GM23338 (cell line): ENCODE data around the gene SLIRP. TPM values are rescaled to one million over a fixed set of nuclear protein-coding genes. Genes with fewer than 3 reads are reported as not detected.

ENCODE experiments used
- ATAC-seq: fragments of 200-7000 bp; cut with Tn5 transposase; 3 replicates; pipeline ENCODE4 v1.9.1; 2020
- DNase-seq: peaks from one replicate; pipeline ENCODE4 v3.0.0-alpha.2; 2015; ENCODE audit warnings: low spot score
- H2AFZ ChIP-seq: fragments of 200-600 bp; sonication (generic); 2 replicates; pipeline ENCODE4 v1.8.0; 2016; ENCODE audit warnings: antibody characterized with exemption, mild to moderate bottlenecking, moderate library complexity
- H3F3A ChIP-seq: fragments of 200-600 bp; sonication (generic); replicated peaks from 2 replicates; pipeline ENCODE4 v1.8.0; 2017; ENCODE audit warnings: antibody characterized with exemption, mixed run types, low read depth
- H3K27ac ChIP-seq: fragments of 200-600 bp; sonication (generic); 2 replicates; pipeline ENCODE4 v1.6.1; 2016; ENCODE audit warnings: low read depth
- H3K27me3 ChIP-seq: fragments of 200-600 bp; sonication (generic); 2 replicates; pipeline ENCODE4 v1.8.0; 2016; ENCODE audit warnings: mild to moderate bottlenecking, mixed run types, moderate library complexity; ENCODE audit not compliant: insufficient read depth
- H3K36me3 ChIP-seq: fragments of 200-600 bp; sonication (generic); 2 replicates; pipeline ENCODE4 v1.8.0; 2016; ENCODE audit warnings: mild to moderate bottlenecking; ENCODE audit not compliant: insufficient read depth
- H3K4me1 ChIP-seq: fragments of 200-600 bp; sonication (generic); 2 replicates; pipeline ENCODE4 v1.8.0; 2016; ENCODE audit warnings: mild to moderate bottlenecking, moderate library complexity; ENCODE audit not compliant: insufficient read depth
- H3K4me2 ChIP-seq: fragments of 200-600 bp; sonication (generic); 2 replicates; pipeline ENCODE4 v1.7.1; 2017; ENCODE audit warnings: mixed run types
- H3K4me3 ChIP-seq: fragments of 200-600 bp; sonication (generic); 2 replicates; pipeline ENCODE4 v1.6.1; 2016; ENCODE audit warnings: mixed run types
- H3K79me2 ChIP-seq: fragments of 200-600 bp; sonication (generic); replicated peaks from 2 replicates; pipeline ENCODE4 v1.8.0; 2017; ENCODE audit warnings: mild to moderate bottlenecking; ENCODE audit not compliant: insufficient read depth
- H3K9me2 ChIP-seq: fragments of 200-600 bp; sonication (generic); 2 replicates; pipeline ENCODE4 v1.8.0; 2017; ENCODE audit not compliant: insufficient read depth
- H4K20me1 ChIP-seq: fragments of 200-600 bp; sonication (generic); replicated peaks from 2 replicates; pipeline ENCODE4 v1.8.0; 2017; ENCODE audit warnings: mild to moderate bottlenecking; ENCODE audit not compliant: insufficient read depth
- H3K27ac Mint-ChIP-seq: 2 replicates; pipeline ENCODE4 v1.8.0; 2020; ENCODE audit warnings: inconsistent platforms, mild to moderate bottlenecking, moderate library complexity, mixed read lengths
- H3K27me3 Mint-ChIP-seq: 3 replicates; pipeline ENCODE4 v1.8.0; 2022; ENCODE audit warnings: low read depth, mild to moderate bottlenecking, moderate library complexity, mixed read lengths, inconsistent platforms; ENCODE audit not compliant: insufficient read depth, poor library complexity
- H3K36me3 Mint-ChIP-seq: 3 replicates; pipeline ENCODE4 v1.8.0; 2021; ENCODE audit warnings: low read depth, mild to moderate bottlenecking, inconsistent platforms, moderate library complexity, mixed read lengths
- H3K4me1 Mint-ChIP-seq: 3 replicates; pipeline ENCODE4 v1.8.0; 2020; ENCODE audit warnings: mild to moderate bottlenecking, inconsistent platforms, mixed read lengths
- H3K4me3 Mint-ChIP-seq: 3 replicates; pipeline ENCODE4 v1.8.0; 2021; ENCODE audit warnings: moderate library complexity, mild to moderate bottlenecking, inconsistent platforms, mixed read lengths
- H3K9me3 Mint-ChIP-seq: 3 replicates; pipeline ENCODE4 v1.8.0; 2020; ENCODE audit warnings: moderate library complexity, mild to moderate bottlenecking, inconsistent platforms, mixed read lengths
- CREB1 ChIP-seq: fragments of 250-450 bp; sonication (Bioruptor Pico); IDR thresholded peaks from 2 replicates; pipeline ENCODE4 v1.5.0; 2020; ENCODE audit warnings: low read depth, mild to moderate bottlenecking, moderate library complexity
- STAT1 ChIP-seq: IDR thresholded peaks from one replicate; pipeline ENCODE4 v1.6.1; 2016; ENCODE audit warnings: antibody characterized with exemption; ENCODE audit not compliant: unreplicated experiment
- ZNF331 ChIP-seq: fragments of 250-450 bp; sonication (Bioruptor Pico); IDR thresholded peaks from 2 replicates; pipeline ENCODE4 v1.5.0; 2020; ENCODE audit warnings: low read depth, mild to moderate bottlenecking, moderate library complexity
- polyA plus RNA-seq: library from polyadenylated mRNA; unstranded; fragments of >200 nt; fragmentation: Nextera tagmentation; extraction: Ambion mirVana; gene quantifications from 2 replicates; pipeline ENCODE4 v1.2.1, GENCODE V29; 2016
- total RNA-seq: library from RNA; depleted of rRNA; stranded (reverse); fragments of >200 nt; shearing (Covaris generic); gene quantifications from 2 replicates; pipeline ENCODE4 v1.2.3, GENCODE V29; 2014
- TF ChIP-seq, protein P1 (sequence below): IDR thresholded peaks from one replicate; pipeline ENCODE4 v1.6.1; 2018; ENCODE audit warnings: antibody characterized with exemption; ENCODE audit not compliant: unreplicated experiment
- TF ChIP-seq, protein P2 (sequence below), 2 experiments: fragments of 200-600 bp in 1 of 2; sonication (generic) in 1 of 2; conservative IDR thresholded peaks; 2 replicates each; pipeline versions ENCODE4 v1.5.1 to v1.6.1; 2016 to 2017; ENCODE audit warnings: antibody characterized with exemption in 2 of 2, low read depth in 2 of 2, mild to moderate bottlenecking in 2 of 2, moderate library complexity in 1 of 2
- TF ChIP-seq, protein P3 (sequence below): fragments of 250-450 bp; sonication (Bioruptor Pico); IDR thresholded peaks from 2 replicates; pipeline ENCODE4 v1.5.0; 2020; ENCODE audit warnings: mild to moderate bottlenecking, moderate library complexity

Gene SLIRP
- total and polyA plus RNA-seq, 2 experiments from 2014 or later = 240 to 2,291 TPM

DNA sequence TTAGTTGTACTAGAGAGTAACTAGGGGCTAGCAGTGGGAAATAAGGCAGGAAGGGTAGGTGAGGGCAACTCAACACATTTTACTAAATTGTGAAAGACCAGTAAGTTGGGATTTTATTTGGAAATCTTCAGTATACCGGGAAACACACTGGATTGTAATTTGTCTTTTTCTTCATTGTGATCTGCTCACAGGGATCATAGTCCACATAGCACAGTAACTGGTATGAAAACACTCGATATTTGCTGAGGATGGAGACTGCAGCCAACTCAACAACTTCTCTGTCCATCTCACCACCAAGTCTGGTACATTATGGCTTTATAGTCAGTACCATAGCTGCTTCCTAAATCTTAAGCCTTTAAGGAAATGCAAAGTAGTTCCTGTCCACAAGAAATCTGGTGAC is 2.5 kb downstream of the SLIRP start (continued):
- TF ChIP-seq, protein P1, sequence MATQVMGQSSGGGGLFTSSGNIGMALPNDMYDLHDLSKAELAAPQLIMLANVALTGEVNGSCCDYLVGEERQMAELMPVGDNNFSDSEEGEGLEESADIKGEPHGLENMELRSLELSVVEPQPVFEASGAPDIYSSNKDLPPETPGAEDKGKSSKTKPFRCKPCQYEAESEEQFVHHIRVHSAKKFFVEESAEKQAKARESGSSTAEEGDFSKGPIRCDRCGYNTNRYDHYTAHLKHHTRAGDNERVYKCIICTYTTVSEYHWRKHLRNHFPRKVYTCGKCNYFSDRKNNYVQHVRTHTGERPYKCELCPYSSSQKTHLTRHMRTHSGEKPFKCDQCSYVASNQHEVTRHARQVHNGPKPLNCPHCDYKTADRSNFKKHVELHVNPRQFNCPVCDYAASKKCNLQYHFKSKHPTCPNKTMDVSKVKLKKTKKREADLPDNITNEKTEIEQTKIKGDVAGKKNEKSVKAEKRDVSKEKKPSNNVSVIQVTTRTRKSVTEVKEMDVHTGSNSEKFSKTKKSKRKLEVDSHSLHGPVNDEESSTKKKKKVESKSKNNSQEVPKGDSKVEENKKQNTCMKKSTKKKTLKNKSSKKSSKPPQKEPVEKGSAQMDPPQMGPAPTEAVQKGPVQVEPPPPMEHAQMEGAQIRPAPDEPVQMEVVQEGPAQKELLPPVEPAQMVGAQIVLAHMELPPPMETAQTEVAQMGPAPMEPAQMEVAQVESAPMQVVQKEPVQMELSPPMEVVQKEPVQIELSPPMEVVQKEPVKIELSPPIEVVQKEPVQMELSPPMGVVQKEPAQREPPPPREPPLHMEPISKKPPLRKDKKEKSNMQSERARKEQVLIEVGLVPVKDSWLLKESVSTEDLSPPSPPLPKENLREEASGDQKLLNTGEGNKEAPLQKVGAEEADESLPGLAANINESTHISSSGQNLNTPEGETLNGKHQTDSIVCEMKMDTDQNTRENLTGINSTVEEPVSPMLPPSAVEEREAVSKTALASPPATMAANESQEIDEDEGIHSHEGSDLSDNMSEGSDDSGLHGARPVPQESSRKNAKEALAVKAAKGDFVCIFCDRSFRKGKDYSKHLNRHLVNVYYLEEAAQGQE = no peak
- TF ChIP-seq, protein P2, sequence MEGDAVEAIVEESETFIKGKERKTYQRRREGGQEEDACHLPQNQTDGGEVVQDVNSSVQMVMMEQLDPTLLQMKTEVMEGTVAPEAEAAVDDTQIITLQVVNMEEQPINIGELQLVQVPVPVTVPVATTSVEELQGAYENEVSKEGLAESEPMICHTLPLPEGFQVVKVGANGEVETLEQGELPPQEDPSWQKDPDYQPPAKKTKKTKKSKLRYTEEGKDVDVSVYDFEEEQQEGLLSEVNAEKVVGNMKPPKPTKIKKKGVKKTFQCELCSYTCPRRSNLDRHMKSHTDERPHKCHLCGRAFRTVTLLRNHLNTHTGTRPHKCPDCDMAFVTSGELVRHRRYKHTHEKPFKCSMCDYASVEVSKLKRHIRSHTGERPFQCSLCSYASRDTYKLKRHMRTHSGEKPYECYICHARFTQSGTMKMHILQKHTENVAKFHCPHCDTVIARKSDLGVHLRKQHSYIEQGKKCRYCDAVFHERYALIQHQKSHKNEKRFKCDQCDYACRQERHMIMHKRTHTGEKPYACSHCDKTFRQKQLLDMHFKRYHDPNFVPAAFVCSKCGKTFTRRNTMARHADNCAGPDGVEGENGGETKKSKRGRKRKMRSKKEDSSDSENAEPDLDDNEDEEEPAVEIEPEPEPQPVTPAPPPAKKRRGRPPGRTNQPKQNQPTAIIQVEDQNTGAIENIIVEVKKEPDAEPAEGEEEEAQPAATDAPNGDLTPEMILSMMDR (conservative IDR thresholded peaks at IDR 0.05; ENCODE audit: low read depth in 2 of 2) = no peak
- TF ChIP-seq STAT1 (no peak), ZNF331 (CRISPR knock-in tag) (no peak)

DNA sequence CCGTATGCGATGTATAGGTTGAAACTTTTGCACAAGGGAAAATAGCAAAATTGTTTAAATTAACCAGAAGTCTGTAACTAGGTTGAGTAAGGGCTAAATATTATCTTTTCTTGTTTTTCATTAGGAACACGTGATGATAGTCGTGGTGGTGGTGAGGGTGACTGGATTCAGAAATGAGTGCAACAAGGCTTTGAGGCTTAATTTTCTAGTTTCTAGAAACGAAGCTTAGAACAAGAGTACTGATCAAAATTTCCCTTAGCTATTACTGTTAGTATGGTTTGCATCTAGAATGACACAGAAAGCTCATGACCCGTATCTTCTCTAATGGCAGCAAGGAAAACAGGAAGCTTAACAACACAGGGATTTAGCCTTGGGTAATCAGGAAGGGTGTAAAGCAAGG is 7.0 kb downstream of the SLIRP start:
- Histone ChIP-seq H3F3A (peaks cover 16% of the 10 kb centered on the region), H3K79me2 (peaks cover 49% of the 10 kb centered on the region), H3K36me3 (peaks cover 66% of the 10 kb centered on the region), H4K20me1 (peaks cover 30% of the 10 kb centered on the region), H3K27ac (0 out of 2 replicates have a peak overlapping the region, but pooled peaks have one; percentile 50), H3K4me2 (no peak overlapping the region), H3K9me2 (no peaks in the 10 kb centered on the region), H2AFZ (no peak overlapping the region), H3K4me3 (no peak overlapping the region), H3K4me1 (no peaks in the 10 kb centered on the region), H3K27me3 (no peaks in the 10 kb centered on the region)
- H3K9me3 Mint-ChIP-seq = no peaks in the 10 kb centered on the region; the same call in 2 of the 3 replicates
- no peak overlapping the region for H3K27ac Mint-ChIP-seq
- no peaks in the 10 kb centered on the region for H3K27me3 Mint-ChIP-seq
- H3K36me3 Mint-ChIP-seq = peaks cover 93% of the 10 kb centered on the region
- no peak overlapping the region for H3K4me3 Mint-ChIP-seq
- H3K4me1 Mint-ChIP-seq = peaks cover 5% of the 10 kb centered on the region; the same call in 2 of the 3 replicates
- DNase-seq (no peak), ATAC-seq (no peak)
- TF ChIP-seq, protein P1 = no peak
- no peak for TF ChIP-seq CREB1 (CRISPR knock-in tag)
- TF ChIP-seq, protein P2 (conservative IDR thresholded peaks at IDR 0.05; ENCODE audit: low read depth in 2 of 2) = no peak
- TF ChIP-seq, protein P3, sequence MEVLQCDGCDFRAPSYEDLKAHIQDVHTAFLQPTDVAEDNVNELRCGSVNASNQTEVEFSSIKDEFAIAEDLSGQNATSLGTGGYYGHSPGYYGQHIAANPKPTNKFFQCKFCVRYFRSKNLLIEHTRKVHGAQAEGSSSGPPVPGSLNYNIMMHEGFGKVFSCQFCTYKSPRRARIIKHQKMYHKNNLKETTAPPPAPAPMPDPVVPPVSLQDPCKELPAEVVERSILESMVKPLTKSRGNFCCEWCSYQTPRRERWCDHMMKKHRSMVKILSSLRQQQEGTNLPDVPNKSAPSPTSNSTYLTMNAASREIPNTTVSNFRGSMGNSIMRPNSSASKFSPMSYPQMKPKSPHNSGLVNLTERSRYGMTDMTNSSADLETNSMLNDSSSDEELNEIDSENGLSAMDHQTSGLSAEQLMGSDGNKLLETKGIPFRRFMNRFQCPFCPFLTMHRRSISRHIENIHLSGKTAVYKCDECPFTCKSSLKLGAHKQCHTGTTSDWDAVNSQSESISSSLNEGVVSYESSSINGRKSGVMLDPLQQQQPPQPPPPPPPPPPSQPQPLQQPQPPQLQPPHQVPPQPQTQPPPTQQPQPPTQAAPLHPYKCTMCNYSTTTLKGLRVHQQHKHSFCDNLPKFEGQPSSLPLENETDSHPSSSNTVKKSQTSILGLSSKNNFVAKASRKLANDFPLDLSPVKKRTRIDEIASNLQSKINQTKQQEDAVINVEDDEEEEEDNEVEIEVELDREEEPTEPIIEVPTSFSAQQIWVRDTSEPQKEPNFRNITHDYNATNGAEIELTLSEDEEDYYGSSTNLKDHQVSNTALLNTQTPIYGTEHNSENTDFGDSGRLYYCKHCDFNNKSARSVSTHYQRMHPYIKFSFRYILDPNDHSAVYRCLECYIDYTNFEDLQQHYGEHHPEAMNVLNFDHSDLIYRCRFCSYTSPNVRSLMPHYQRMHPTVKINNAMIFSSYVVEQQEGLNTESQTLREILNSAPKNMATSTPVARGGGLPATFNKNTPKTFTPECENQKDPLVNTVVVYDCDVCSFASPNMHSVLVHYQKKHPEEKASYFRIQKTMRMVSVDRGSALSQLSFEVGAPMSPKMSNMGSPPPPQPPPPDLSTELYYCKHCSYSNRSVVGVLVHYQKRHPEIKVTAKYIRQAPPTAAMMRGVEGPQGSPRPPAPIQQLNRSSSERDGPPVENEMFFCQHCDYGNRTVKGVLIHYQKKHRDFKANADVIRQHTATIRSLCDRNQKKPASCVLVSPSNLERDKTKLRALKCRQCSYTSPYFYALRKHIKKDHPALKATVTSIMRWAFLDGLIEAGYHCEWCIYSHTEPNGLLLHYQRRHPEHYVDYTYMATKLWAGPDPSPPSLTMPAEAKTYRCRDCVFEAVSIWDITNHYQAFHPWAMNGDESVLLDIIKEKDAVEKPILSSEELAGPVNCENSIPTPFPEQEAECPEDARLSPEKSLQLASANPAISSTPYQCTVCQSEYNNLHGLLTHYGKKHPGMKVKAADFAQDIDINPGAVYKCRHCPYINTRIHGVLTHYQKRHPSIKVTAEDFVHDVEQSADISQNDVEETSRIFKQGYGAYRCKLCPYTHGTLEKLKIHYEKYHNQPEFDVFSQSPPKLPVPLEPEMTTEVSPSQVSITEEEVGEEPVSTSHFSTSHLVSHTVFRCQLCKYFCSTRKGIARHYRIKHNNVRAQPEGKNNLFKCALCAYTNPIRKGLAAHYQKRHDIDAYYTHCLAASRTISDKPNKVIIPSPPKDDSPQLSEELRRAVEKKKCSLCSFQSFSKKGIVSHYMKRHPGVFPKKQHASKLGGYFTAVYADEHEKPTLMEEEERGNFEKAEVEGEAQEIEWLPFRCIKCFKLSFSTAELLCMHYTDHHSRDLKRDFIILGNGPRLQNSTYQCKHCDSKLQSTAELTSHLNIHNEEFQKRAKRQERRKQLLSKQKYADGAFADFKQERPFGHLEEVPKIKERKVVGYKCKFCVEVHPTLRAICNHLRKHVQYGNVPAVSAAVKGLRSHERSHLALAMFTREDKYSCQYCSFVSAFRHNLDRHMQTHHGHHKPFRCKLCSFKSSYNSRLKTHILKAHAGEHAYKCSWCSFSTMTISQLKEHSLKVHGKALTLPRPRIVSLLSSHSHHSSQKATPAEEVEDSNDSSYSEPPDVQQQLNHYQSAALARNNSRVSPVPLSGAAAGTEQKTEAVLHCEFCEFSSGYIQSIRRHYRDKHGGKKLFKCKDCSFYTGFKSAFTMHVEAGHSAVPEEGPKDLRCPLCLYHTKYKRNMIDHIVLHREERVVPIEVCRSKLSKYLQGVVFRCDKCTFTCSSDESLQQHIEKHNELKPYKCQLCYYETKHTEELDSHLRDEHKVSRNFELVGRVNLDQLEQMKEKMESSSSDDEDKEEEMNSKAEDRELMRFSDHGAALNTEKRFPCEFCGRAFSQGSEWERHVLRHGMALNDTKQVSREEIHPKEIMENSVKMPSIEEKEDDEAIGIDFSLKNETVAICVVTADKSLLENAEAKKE (CRISPR knock-in tag) = no peak
